Measurements from ENCODE around the gene TEKT5. TPM values are rescaled to one million over a fixed set of nuclear protein-coding genes. Genes with fewer than 3 reads are reported as not detected.
A peak's percentile ranks its signal among the peaks of the same experiment; 100 is the strongest.

The TEKT5 gene
- total RNA-seq, 4 donors from 2014 or later: not detected

GRCh38 chr16:10578474-10579316 is 116.0 kb downstream of the TEKT5 start:
- H3K36me3 ChIP-seq: no peaks in the 10 kb centered on the region
- no peaks in the 10 kb centered on the region for H3K9me3 ChIP-seq
- DNase-seq (ENCODE audit: extremely low spot score): no peak
- peak overlapping the region; percentile 72 to 94 (median 85) for H3K4me3 ChIP-seq
- intact Hi-C loops (cut with DNase I): loop anchor here (5.0 to 10.0 kb wide), 3 partner anchors 61 to 336 kb away; no protein-coding TSS in a partner anchor
- peaks cover 55 to 64% (median 59%) of the 10 kb centered on the region in 4 donors for H3K4me1 ChIP-seq
- TF ChIP-seq POLR2A (IDR thresholded peaks at IDR 0.05; ENCODE audit: low read depth) (no peak), POLR2AphosphoS5 (IDR thresholded peaks at IDR 0.05) (peak in 1 of 2 donors; percentile 54), EP300 (IDR thresholded peaks at IDR 0.05) (no peak), CTCF (IDR thresholded peaks at IDR 0.05) (no peak)
- H3K27me3 ChIP-seq: no peaks in the 10 kb centered on the region
- H3K27ac ChIP-seq (replicated peaks in 1 of 4): peak overlapping the region; percentile 88 to 97 (median 93)
- WGBS: 61% methylated on average over 20 of the region's 20 CpGs

Small RNAs within 50 kb of the gene (small RNA-seq; reads per million reads assigned to genes)
- gene MTND4LP24: 0 reads per million in 3 donors
- gene MTND6P33: 0 reads per million in 3 donors

Other genes with a start within 250 kb of the TEKT5 start
- gene EMP2, start 114.3 kb downstream of the TEKT5 start, total RNA-seq: 10 to 100 TPM; 44.1 to 87.1 (median 57.3) TPM
- gene NUBP1, start 48.9 kb upstream of the TEKT5 start, total RNA-seq: 10 to 100 TPM; 17.4 to 34.7 (median 28.4) TPM
- gene TVP23A, start 123.9 kb upstream of the TEKT5 start, total RNA-seq: 1 to 10 TPM in 1 of 4 donors, under 1 TPM in 2, not detected in 1; 0.42 to 1.2 (median 0.80) TPM
- 10 to 100 TPM in 1 of 4 donors, 1 to 10 TPM in 3; 6.8 to 11.2 (median 8.9) TPM for gene CIITA, start 182.3 kb upstream of the TEKT5 start, total RNA-seq
- gene DEXI, start 247.5 kb upstream of the TEKT5 start, total RNA-seq: 100 to 1,000 TPM; 106 to 133 (median 125) TPM
- 10 to 100 TPM; 22.3 to 34.7 (median 29.2) TPM for gene CLEC16A, start 249.6 kb upstream of the TEKT5 start, total RNA-seq

Measured in esophagus muscularis mucosa (tissue), 4 donors.